Uterus (tissue), 4 donors: Measurements from ENCODE around the gene RTP4. TPM values are rescaled to one million over a fixed set of nuclear protein-coding genes. Genes with fewer than 3 reads are reported as not detected.

Experiments used
- DNase-seq, 2 donors: peaks; one replicate each; pipeline ENCODE4 v3.0.0-alpha.2; 2019 to 2020
- H3K27ac ChIP-seq, 2 donors: fragments of 200-600 bp; sonication (generic); 1 replicate in 1 of 2; 2 replicates in 1 of 2; pipeline ENCODE4 v1.5.1; 2016 to 2018
- H3K27me3 ChIP-seq, 2 donors: fragments of 200-600 bp; sonication (generic); one replicate each; pipeline ENCODE4 v1.5.1; 2018 to 2019; ENCODE audit warnings: control low read depth in 1 of 2
- H3K36me3 ChIP-seq, 2 donors: fragments of 200-600 bp; sonication (generic); one replicate each; pipeline ENCODE4 v1.5.1; 2019; ENCODE audit warnings: control low read depth in 1 of 2
- H3K4me1 ChIP-seq, 2 donors: fragments of 200-600 bp; sonication (generic); one replicate each; pipeline ENCODE4 v1.5.1; 2018 to 2019; ENCODE audit warnings: control low read depth in 1 of 2
- H3K4me3 ChIP-seq, 2 donors: fragments of 200-600 bp; sonication (generic); 1 replicate in 1 of 2; 2 replicates in 1 of 2; pipeline ENCODE4 v1.5.1; 2018 to 2019; ENCODE audit warnings: mild to moderate bottlenecking in 1 of 2
- H3K9me3 ChIP-seq, 2 donors: fragments of 200-600 bp; sonication (generic); one replicate each; pipeline ENCODE4 v1.5.1; 2019; ENCODE audit warnings: control low read depth in 1 of 2
- POLR2A ChIP-seq, 2 donors: fragments of 450-650 bp; IDR thresholded peaks; one replicate each; pipeline ENCODE4 v1.6.1; 2016; ENCODE audit warnings: antibody characterized with exemption in 2 of 2, mild to moderate bottlenecking in 1 of 2, moderate library complexity in 1 of 2
- intact Hi-C: fragments of 100-400 bp; cut with DNase I; formaldehyde crosslinking; loops from one replicate; pipeline ENCODE4 v1.15.1; 2023; ENCODE audit warnings: low total_unique reads
- total RNA-seq, 4 donors: library from RNA; depleted of rRNA in 3 of 4; stranded (reverse); fragments of >200 nt in 3 of 4; gene quantifications; one replicate each; pipeline versions ENCODE4 v1.1.0 to v1.2.4, GENCODE V29; 2014 to 2023
- TF ChIP-seq, protein P1 (sequence below), 4 experiments: fragments of 200-600 bp in 2 of 4; fragments of 450-650 bp in 2 of 4; sonication (generic) in 2 of 4; IDR thresholded peaks; one replicate each; pipeline ENCODE4 v1.5.1; 2016 to 2019; ENCODE audit warnings: antibody characterized with exemption in 4 of 4, mild to moderate bottlenecking in 2 of 4, moderate library complexity in 1 of 4
- donor health status: DM: yes; HTN: yes; CAD: no.

The RTP4 gene
- total RNA-seq, 4 donors from 2014 or later, result 0.51 to 5.1 (median 1.8) TPM

DNA sequence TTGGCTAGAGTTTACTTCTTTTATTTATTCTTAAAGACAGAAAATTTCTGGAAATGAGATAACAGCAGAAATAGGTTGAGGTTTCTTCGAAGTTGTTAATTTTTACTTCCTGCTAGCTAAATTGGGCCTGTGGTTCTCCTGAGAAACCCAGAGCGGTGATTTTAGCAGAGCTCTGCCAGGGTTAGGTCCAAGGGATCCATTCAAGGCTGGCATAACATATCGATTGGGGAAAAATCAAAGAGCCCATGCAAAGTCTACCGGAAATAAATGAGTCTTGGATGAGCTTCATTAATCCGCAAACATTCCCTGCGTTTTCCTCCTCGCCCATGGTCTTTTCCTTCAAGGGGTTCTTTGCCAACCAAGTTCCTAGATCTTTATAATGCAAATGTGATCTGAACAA, 45.9 kb upstream of the RTP4 start:
- no peak for DNase-seq
- Histone ChIP-seq H3K4me1 (no peaks in the 10 kb centered on the region), H3K9me3 (no peaks in the 10 kb centered on the region), H3K36me3 (no peaks in the 10 kb centered on the region), H3K27me3 (no peaks in the 10 kb centered on the region), H3K4me3 (no peak overlapping the region), H3K27ac (no peak overlapping the region)
- TF ChIP-seq, protein P1, sequence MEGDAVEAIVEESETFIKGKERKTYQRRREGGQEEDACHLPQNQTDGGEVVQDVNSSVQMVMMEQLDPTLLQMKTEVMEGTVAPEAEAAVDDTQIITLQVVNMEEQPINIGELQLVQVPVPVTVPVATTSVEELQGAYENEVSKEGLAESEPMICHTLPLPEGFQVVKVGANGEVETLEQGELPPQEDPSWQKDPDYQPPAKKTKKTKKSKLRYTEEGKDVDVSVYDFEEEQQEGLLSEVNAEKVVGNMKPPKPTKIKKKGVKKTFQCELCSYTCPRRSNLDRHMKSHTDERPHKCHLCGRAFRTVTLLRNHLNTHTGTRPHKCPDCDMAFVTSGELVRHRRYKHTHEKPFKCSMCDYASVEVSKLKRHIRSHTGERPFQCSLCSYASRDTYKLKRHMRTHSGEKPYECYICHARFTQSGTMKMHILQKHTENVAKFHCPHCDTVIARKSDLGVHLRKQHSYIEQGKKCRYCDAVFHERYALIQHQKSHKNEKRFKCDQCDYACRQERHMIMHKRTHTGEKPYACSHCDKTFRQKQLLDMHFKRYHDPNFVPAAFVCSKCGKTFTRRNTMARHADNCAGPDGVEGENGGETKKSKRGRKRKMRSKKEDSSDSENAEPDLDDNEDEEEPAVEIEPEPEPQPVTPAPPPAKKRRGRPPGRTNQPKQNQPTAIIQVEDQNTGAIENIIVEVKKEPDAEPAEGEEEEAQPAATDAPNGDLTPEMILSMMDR (IDR thresholded peaks at IDR 0.05), result no peak
- no peak for TF ChIP-seq POLR2A (IDR thresholded peaks at IDR 0.05)
- intact Hi-C loops, result loop anchor here (10.0 kb wide), 1 partner anchor 353 kb away; the partner anchor contains the start of gene SST

DNA sequence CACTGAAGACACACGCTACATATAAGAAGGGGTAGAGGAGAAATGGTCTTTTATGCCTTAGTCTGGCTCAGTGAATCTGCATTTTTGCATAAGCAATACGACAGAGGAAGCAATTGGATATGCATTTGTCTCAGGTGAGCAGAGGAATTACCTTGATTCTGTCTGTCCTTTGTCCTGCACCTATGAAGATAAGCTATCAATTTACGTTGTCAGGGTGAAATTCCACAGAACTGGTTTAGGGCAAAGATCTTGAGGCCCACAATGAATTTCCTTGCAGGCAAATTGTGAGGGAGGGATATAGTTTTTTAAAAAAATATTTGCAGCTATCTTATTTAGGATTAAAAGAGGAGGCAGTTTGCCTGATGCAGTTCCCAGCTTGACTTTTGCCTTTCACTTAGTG, 45.1 kb upstream of the RTP4 start:
- intact Hi-C loops, result loop anchor here (10.0 kb wide), 1 partner anchor 352 kb away; the partner anchor contains the start of gene SST
- no peak for DNase-seq
- no peak overlapping the region for H3K4me3 ChIP-seq
- H3K27me3 ChIP-seq, result no peaks in the 10 kb centered on the region
- H3K4me1 ChIP-seq, result no peaks in the 10 kb centered on the region
- TF ChIP-seq, protein P1 (IDR thresholded peaks at IDR 0.05), result no peak
- no peak for TF ChIP-seq POLR2A (IDR thresholded peaks at IDR 0.05)
- no peaks in the 10 kb centered on the region for H3K36me3 ChIP-seq
- no peak overlapping the region for H3K27ac ChIP-seq
- no peaks in the 10 kb centered on the region for H3K9me3 ChIP-seq

DNA sequence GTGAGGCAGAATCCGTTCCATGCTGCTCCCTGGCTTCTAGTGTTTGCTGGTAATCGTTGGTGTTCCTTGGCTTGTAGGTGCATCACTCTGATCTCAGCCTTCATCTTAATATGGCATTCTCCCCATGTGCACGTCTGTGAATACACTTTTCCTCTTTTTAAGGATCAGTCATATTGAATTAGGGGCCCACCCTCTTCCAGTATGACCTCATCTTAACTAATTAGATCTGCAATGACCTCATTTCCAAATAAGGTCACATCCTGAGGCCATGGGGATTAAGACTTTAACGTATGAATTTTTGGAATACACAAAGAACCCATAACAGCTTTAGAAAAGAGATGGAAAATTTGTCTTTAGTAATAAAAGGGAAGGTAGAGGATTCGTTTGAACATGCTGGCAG, 42.6 kb upstream of the RTP4 start:
- TF ChIP-seq POLR2A (IDR thresholded peaks at IDR 0.05), result no peak
- TF ChIP-seq, protein P1 (IDR thresholded peaks at IDR 0.05), result no peak
- Histone ChIP-seq H3K4me3 (no peak overlapping the region), H3K27me3 (no peaks in the 10 kb centered on the region), H3K9me3 (no peaks in the 10 kb centered on the region), H3K27ac (no peak overlapping the region), H3K4me1 (no peaks in the 10 kb centered on the region), H3K36me3 (no peaks in the 10 kb centered on the region)
- DNase-seq, result no peak
- intact Hi-C loops, result loop anchor here (10.0 kb wide), 1 partner anchor 349 kb away; the partner anchor contains the start of gene SST

DNA sequence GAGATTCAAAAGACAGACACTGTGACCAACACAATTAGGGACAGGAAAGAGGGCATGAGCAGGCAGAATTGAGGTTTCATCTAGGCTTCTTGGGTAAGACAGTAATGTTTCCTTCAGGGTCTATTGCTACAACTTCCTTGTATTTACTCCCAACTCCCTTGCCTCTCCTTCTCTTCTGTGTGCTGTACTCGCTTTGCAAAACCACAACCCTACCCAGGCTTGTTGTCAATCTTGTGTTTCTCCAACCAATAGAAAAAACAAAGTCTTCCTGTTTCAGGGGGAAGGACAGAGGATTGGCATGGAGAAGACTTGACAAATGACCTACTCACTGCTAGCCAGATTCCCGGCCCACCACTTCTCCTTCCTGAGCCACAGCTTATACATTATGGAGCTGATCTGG, 40.3 kb upstream of the RTP4 start:
- no peak for DNase-seq
- H3K27ac ChIP-seq, result no peak overlapping the region
- no peaks in the 10 kb centered on the region for H3K36me3 ChIP-seq
- TF ChIP-seq POLR2A (IDR thresholded peaks at IDR 0.05), result no peak
- TF ChIP-seq, protein P1 (IDR thresholded peaks at IDR 0.05), result no peak
- intact Hi-C loops, result loop anchor here (10.0 kb wide), 1 partner anchor 347 kb away; the partner anchor contains the start of gene SST
- no peaks in the 10 kb centered on the region for H3K4me1 ChIP-seq
- H3K4me3 ChIP-seq, result no peak overlapping the region
- H3K9me3 ChIP-seq, result no peaks in the 10 kb centered on the region
- no peaks in the 10 kb centered on the region for H3K27me3 ChIP-seq

DNA sequence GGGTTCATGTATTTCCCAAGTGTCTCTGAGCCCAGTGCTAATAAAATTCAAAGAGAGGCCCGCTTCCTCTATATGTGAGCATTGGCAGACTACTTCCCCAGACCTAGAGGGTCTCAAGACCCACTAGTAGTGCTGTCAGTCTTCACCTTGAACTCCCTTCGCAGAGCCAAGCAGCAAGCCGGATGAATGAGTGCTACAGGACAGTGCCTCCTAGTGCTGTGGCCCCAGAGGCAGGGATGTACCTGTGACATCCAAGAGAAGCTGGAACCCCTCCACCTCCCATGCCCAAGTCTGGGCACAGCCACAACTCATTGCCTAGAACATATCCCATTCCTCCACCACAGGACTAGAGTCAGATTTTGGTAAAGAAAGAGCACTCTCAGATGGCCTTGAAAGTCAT, 39.5 kb upstream of the RTP4 start:
- no peak for TF ChIP-seq POLR2A (IDR thresholded peaks at IDR 0.05)
- TF ChIP-seq, protein P1 (IDR thresholded peaks at IDR 0.05), result no peak
- Histone ChIP-seq H3K4me1 (no peaks in the 10 kb centered on the region), H3K4me3 (no peak overlapping the region), H3K27ac (no peak overlapping the region), H3K9me3 (no peaks in the 10 kb centered on the region), H3K36me3 (no peaks in the 10 kb centered on the region), H3K27me3 (no peaks in the 10 kb centered on the region)
- intact Hi-C loops, result loop anchor here (10.0 kb wide), 1 partner anchor 346 kb away; the partner anchor contains the start of gene SST
- no peak for DNase-seq
